ENCODE data around the gene PHLDB1.

The PHLDB1 gene

GRCh38 chr11:118615282-118615975, 8.0 kb downstream of the PHLDB1 start:
- no peak for DNase-seq
- H3K36me3 ChIP-seq (replicated peaks), result peaks cover 36% of the 10 kb centered on the region
- H3K4me3 ChIP-seq (ENCODE audit: low read depth, low read length), result no peak overlapping the region
- no peak for TF ChIP-seq CTCF (IDR thresholded peaks at IDR 0.05; ENCODE audit: low read depth, low read length, missing control alignments)
- H3K27ac ChIP-seq, result no peak overlapping the region
- no peaks in the 10 kb centered on the region for H3K27me3 ChIP-seq (replicated peaks)
- in situ Hi-C loops (cut with HindIII; ENCODE audit: low pct_ligation_motif_present, low sequenced_read_pairs), result no loop called here

- in situ Hi-C loops (cut with HindIII; ENCODE audit: low pct_ligation_motif_present, low sequenced_read_pairs), result no loop called here
- no peak overlapping the region for H3K27ac ChIP-seq
- TF ChIP-seq CTCF (IDR thresholded peaks at IDR 0.05; ENCODE audit: low read depth, low read length, missing control alignments), result no peak
- peaks cover 36% of the 10 kb centered on the region for H3K36me3 ChIP-seq (replicated peaks)
- H3K27me3 ChIP-seq (replicated peaks), result no peaks in the 10 kb centered on the region
- no peak for DNase-seq
- no peak overlapping the region for H3K4me3 ChIP-seq (ENCODE audit: low read depth, low read length)
Measured at GRCh38 chr11:118615976-118616371, 8.6 kb downstream of the PHLDB1 start.

GRCh38 chr11:118618115-118618990, 10.9 kb downstream of the PHLDB1 start:
- in situ Hi-C loops (cut with HindIII; ENCODE audit: low pct_ligation_motif_present, low sequenced_read_pairs), result no loop called here
- no peak for TF ChIP-seq CTCF (IDR thresholded peaks at IDR 0.05; ENCODE audit: low read depth, low read length, missing control alignments)
- Histone ChIP-seq H3K4me3 (ENCODE audit: low read depth, low read length) (no peak overlapping the region), H3K36me3 (replicated peaks) (peaks cover 36% of the 10 kb centered on the region), H3K27ac (peak overlapping the region; percentile 98), H3K27me3 (replicated peaks) (no peaks in the 10 kb centered on the region)
- peak; percentile 88 for DNase-seq

- Histone ChIP-seq H3K27ac (peak overlapping the region; percentile 98), H3K27me3 (replicated peaks) (no peaks in the 10 kb centered on the region), H3K36me3 (replicated peaks) (peaks cover 38% of the 10 kb centered on the region), H3K4me3 (ENCODE audit: low read depth, low read length) (no peak overlapping the region)
- no peak for TF ChIP-seq CTCF (IDR thresholded peaks at IDR 0.05; ENCODE audit: low read depth, low read length, missing control alignments)
- in situ Hi-C loops (cut with HindIII; ENCODE audit: low pct_ligation_motif_present, low sequenced_read_pairs), result no loop called here
- DNase-seq, result peak; percentile 74
Measured at GRCh38 chr11:118618991-118619375, 11.6 kb downstream of the PHLDB1 start.

GRCh38 chr11:118619444-118620197, 12.2 kb downstream of the PHLDB1 start:
- H3K4me3 ChIP-seq (ENCODE audit: low read depth, low read length), result peak overlapping the region; percentile 3
- DNase-seq, result peak; percentile 97

More at GRCh38 chr11:118619444-118620197, 12.2 kb downstream of the PHLDB1 start:
- Histone ChIP-seq H3K27ac (peak overlapping the region; percentile 98), H3K36me3 (replicated peaks) (peaks cover 34% of the 10 kb centered on the region), H3K27me3 (replicated peaks) (no peaks in the 10 kb centered on the region)
- no peak for TF ChIP-seq CTCF (IDR thresholded peaks at IDR 0.05; ENCODE audit: low read depth, low read length, missing control alignments)
- in situ Hi-C loops (cut with HindIII; ENCODE audit: low pct_ligation_motif_present, low sequenced_read_pairs), result no loop called here

All from brain microvascular endothelial cell (primary cell).